ENCODE measurements around the gene GALNT2.

GALNT2 gene

DNA sequence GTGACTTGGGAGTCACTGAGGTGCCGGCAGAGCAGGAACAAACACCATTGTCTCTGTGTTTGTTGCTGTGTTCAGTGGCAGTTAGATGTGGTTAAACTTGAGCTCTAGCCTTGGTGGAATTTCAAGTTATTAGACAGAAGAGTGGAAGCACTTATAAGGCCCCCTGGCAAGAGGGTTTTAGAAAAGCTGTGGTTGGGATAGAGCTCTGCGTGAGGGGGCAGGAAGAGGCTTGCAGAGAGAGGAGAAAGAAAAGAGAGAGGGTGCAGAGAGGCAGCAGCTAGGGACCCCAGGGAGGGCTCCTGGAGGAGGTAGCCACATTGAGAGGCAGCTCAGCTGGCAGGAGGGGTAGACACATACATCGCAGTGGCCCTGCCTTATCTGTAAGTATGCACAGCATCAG lies 128.2 kb downstream of the GALNT2 start:
- no peak for DNase-seq

DNA sequence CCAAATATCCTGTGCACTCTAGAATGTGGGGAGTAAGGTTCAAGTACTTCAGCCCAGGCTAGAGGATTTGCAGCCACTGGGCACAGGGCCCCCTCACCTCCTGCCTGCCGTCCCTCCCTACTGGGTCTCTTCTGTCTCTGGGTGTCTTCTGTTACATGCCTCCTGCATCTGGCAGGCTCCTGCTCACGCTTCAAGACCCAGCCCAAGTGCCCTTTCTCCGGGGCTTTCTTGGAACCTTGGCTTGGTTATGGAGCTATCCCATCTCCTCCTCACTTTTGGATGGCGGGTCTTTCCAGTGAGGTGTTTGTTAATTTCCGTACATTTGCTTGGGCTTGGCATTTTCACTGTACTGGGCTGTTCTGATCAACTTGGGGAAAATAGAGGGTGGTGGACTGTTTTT lies 129.0 kb downstream of the GALNT2 start:
- no peak for DNase-seq

DNA sequence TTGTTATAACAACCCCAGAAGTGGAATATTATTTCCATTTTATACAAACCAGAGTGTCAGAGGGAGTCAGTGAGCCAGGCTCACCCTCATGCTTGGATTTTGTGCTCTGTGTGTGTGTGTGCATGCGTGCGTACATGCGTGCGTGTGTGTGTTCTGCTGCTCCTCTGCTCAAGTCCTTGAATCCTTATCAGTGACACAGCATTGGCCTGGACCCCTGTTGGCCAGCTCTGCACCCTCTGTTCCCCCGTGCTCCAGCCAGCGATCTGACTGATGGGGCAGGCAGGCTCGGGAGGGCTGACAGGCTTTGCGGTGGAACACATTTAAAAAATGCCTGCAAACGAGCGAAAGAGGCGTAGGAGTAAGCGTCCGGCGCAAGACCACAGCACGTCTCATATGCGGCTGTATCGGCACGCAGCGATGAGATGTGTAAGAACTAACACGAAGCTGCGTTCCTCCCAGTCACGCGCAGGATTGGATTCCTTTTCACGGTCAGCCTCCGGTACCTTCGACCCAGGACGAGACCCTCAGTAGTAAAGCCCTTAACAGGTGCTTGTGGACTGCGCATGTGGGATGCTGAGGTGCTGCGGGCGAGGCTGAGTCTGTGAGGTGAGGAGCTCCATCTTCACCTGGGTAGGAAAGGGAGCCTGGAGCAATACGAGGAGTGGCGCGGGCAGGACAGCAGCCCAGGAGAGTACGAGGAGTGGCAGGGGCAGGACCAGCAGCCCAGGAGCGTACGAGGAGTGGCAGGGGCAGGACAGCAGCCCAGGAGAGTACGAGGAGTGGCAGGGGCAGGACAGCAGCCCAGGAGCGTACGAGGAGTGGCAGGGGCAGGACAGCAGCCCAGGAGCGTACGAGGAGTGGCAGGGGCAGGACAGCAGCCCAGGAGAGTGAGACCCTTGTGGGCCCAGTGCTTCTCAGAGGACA lies 130.9 kb downstream of the GALNT2 start:
- no peak for DNase-seq

DNA sequence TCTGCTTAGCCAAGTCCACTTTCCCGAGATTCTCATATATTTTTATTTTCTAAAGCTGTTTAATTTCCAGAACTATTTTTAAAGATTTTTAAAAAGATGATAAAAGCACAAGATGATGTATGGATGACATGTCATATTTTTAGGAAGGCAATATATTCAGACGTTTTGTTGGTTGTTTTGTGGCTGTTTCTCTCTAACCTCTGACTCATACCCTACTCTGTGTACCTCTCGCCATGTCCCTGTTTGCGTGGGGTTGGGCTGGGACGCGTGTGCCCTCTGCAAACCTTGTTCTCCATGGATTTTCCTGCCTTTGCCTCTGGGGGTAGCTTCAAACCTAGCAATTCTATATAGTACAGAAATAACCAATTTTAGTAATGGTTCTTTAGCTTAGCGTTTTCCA lies 132.0 kb downstream of the GALNT2 start:
- DNase-seq = no peak

DNA sequence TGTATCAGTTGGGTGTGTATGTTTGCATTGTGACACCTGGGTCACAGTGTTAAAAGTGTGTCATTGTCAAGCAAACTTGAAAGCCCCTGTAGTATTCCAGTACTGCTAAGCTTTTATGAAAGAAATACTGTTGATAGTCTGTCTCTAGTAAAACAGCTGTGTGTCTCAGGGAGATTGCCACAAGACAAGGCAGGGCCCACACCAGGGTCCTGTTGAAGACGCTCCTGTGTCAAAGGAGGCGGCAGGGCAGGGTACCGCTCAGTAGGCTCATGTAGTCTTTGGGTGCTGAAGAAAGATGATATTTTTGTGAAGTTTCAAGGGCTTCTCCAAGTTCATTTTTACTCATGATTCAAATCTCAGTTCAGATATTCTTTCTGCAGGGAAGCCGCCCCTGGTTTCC lies 132.5 kb downstream of the GALNT2 start:
- DNase-seq = no peak

DNA sequence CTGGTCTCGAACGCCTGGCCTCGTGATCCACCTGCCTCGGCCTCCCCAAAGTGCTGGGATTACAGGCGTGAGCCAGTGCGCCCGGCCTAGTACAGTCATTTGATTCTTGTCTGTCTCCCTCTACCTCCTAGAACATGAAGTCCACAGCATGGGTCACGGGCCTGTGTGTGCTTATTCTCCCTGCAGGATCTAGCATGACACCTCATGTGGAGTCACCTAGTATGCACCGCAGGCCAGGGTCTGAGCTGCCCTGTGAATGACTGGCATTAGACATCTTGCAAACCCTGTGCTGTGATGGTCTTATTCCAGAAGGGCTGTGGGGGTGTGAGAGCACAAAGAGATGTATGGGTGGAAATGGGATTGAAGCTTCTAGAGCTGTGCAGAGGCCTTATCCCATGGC lies 133.2 kb downstream of the GALNT2 start:
- DNase-seq = no peak

DNA sequence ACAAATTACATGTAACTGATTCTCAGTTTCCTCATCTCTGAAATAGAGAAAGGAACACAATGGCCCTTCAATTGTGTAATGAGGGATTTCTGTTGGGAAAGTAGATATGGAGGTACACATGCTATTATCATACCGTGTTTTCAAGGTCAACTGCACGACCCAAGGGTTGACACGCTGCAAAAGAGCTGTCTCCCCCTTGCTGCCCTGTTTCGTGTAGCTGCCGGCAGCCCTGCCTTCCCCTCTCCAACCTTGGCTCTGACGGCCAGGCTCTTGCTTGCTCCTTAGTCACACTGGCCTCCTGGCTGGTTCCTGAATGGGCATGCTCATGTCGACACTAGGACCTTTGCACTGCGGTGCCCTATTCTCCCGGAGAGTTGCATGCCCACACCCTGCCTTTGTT lies 134.4 kb downstream of the GALNT2 start:
- no peak for DNase-seq

DNA sequence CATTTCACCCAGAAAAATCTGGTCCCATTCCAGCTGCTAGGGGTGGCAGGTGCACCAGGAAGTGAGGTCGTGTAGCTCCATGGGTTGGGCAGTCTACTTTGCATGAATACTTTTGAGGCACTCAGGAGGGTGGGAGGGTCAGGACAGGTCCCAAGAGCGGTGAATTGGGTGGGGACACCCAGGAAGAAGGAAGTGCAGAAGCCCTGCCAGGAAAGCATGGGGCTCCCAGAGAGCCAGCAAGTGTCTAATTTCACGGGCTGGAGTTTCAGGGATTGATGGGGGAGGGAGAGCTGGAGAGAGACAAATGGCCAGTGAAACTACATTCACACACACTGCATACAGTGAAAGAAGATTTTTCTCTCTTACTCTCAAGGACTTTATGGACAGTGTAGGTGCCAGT lies 137.8 kb downstream of the GALNT2 start:
- DNase-seq = no peak

DNA sequence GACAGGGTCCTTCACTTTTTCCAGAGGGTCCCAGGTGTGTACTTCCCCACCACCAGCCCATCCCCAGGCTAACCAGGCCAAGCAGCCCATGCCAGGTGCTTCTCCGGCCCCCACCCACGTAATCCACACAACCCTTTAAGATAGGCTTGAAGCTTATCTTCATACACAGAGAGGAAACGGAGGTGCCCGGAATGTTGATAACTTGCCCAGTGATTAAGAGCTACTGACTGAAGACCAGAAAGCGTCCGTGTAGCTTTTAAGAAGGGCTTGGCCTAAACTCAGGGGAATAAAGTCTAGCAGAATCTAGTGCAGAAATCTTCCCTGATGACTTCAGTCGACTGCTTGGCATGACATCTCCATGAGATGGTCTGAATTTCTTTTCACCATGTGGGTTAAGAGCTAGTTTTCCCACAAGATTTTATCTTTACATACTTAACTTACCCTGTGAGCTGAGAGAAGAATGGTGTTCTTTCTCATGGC lies 138.7 kb downstream of the GALNT2 start:
- DNase-seq = no peak

DNA sequence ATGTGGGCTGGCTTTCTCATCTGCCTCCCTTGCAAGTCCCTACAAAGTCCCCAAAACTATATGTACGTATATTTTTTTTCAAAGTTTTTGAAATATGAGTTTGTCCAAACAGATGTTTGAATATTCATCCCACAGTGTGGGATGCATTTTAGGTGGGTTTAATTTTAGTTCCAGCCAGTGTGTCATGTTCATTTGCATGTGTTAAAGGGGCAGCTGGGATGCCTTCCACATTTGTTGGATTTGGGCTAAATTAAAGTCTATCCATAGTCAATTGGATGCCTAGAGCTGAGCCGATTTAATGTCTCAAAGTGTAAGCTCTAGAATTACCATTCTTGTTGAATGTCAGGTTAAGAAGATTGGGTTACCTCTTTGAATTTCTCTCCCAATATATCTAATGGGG lies 139.2 kb downstream of the GALNT2 start:
- DNase-seq = no peak

DNA sequence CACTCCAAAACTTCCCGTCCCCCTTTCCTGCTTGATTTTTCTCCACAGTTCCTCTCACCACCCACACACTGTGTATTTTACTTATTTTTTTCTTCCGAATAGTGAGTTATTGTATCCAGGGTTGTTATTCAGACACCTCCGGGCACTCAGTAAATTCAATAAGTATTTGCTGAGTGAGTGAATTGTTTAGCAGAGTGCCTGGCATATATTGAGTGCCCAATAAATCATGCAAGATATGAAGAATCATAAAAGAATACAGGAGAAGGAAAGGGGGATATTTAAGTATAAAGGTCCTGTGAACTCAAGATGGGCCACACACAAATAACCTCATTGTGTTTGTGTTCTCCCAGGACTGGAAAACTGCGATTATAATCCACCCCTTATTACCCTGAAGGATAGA lies 139.9 kb downstream of the GALNT2 start:
- DNase-seq = no peak

DNA sequence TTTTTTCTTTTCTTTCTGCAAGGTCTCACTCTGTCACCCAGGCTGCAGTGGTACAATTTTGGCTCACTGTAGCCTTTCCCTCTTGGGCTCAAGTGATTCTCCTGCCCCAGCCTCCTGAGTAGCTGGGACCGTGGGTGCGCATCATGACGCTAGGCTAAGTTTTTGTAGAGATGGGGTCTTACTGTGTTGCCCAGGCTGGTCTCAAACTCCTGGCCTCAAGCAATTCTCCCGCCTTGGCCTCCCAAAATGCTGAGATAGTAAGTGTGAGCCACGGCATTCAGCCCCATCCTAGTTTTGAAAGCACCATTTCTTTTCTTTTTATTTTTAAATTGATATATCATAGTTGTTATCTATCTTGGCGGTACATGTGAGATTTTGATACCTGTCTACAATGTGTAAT lies 140.6 kb downstream of the GALNT2 start:
- no peak for DNase-seq

DNA sequence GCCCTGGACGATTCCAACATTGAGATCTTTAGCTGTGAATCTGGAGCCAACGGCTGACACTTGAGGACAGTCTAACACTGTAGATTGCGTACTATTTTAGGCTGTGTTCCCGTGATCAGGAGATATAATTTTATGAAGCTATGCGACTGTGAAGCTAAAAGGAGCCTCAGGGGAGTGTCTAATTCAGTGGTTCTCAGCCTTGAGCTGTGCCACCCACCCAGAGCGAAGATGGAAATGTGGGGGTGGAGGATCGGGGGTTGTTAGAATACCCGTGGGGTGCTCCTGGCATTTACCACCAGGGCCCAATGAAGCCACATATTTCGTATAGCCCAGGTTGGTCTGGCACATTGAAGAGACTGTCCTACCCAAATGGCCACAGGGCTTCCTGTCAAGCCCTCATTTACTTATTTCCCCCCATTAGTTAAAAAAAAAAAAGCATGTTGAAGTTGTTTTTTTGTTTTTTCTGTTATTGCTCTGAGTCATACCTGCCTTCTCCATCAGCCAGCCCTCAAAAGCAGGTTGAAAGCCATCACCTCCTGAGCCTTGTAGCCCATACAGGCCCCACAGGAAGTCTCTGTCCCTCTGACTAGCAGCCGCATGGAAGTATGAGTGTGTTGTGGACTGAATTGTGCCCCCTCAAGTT lies 141.7 kb downstream of the GALNT2 start:
- DNase-seq = no peak

DNA sequence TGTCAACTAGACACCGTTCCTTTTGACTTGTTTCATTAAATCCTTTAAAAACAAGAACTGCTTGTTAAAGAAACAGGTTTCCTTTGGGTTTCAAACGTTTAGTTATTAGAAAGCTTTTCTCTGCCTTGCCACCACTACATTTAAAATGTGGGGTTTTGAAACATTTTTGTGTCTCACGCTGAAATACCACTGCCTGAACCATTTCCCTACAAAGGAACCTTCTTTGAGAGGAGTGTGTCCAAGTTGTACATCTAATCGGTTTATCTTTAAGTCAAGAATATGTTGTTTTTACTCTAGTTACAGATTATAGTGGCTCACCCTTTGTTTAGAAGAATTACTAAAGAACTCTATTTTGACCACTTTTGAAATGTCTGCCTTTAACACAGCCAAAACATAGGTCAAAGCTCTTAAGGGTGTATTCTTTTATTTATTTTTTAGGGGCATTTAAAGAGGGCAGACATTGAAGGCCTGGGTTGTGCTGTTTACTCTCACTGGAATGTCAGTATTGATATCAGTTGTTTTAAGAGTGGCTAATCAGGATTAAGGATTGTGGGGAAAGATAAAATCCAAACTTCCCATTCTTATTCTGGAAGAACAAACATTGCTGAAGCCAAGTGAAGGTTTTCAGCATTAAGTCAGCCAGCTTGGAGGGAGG lies 143.4 kb downstream of the GALNT2 start:
- no peak for DNase-seq

DNA sequence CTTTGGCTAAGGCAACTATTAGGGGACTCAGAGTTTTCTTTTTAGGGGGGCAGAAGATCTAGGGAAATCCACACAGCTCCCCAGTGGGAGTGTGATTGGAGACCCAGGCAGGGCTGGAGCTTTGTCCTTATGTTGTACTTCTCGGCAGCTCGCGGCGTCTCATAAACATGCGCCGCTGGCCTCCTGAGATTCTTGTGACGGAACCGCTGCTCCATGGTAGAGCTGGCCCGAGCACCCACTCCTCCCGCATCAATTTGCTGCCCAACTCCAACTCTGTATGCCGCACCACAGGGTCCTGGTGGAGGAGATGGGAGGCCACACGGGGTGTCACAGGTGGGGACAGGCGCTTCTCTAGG lies 143.9 kb downstream of the GALNT2 start:
- no peak for DNase-seq

DNA sequence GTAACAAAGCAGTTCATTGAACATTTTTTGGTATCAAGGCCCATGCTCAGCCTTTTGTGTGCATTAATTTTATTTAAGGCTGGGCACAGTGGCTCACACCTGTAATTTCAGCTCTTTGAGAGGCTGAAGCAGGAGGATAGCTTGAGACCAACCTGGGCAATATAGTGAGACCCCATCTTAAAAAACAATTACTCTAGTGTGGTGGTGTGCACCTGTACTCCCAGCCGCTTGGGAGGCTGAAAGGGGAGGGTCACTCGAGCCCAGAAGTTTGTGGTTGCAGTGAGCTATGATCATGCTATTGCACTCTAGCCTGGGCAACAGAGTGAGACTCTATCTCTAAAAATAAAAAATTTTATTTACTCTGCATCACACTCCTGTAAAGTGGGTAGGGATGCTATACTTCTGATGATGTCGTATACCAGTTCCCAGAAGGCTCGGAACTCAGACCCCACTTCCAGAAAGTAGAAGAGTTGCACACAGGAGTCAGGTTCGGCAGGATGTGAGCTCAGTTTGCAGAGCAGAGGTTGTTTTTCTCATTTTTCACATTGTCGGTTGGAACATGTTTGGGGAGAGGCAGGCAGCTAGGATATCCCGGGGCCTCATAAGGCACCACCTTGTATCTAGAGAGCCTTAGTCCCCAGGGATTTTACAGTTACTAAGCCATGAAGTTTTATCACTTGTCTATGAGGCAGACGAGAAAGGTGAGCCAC lies 144.6 kb downstream of the GALNT2 start:
- no peak for DNase-seq

DNA sequence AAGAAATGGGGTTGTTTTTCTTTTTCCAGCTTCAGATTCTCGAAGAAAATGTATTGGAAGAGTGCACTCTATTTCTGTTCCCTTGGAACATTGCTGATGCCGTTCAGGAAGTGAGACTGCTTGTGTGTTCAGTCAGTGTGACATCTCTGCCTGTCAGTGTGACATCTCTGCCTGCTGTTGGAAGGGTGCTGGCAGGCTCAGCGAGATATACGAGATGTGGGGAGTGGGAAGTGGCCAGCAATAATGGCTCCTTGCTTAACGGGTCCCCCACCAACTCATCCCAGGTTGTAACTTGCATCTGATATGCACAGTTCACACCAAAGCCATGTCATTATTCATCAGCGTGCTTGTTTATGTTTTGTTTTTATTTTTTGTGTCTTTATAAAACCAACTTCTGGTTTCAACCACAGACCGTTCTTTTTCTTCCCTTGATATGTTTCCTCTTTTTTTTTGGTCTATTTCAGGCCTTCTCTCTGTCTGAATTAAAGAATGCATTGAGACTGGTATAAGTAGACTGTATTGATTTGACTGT lies 145.4 kb downstream of the GALNT2 start:
- no peak for DNase-seq

DNA sequence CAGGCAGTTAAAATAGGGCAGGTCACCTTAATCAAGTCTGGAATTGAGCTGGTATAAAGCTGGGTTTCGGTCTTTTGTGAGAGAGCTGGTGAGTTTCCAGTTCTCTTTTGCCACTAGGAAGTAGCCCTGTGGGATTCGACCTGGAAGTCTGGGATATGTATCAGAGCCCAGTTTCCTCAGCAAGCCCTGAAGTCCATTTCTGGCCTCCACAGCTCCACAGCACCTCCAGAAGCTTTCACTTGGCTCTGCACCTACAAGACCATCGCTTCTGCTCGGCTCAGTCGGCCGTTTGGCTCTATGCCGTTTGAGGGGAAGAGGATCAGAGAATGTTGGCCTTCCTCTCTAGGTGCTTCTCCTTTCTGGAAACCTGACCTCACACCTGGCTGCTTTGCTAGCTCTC lies 148.0 kb downstream of the GALNT2 start:
- DNase-seq = no peak

DNA sequence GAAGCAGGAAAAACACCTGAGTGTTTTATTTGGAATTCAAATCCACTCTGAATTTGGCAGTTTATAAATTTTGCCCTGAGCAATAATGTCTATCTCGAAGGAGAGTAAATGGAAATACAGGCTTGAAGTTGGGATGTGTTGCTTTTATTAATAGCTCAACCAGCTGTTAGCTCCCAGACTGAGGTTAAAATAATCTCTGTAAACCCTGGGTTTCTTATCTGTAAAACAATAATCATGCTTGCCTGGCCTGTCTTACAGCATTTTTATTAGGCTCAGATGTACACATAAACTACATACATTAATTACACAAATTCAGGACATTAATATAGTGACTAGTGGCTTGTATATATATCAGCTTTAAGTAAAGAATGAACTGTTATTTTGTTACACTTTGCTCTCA lies 148.5 kb downstream of the GALNT2 start:
- DNase-seq = no peak

DNA sequence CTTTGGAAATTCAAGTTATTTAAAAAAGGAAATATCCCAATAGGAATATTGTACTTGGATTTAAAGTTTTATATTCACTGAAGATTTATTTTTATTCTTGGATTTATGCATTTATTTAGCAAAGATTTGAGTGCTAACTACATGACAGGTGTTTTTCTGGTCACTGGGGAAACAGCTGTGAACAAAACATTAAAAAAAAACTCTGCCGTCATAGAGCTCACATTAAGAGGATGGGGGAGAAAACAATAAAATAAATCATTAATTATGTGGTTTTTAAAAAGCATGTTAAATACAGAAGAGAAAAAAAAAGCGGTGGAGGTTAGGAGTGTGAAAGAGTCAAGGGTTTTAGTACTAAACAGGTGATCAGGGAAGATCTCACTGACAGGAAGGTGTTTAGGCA lies 149.9 kb downstream of the GALNT2 start:
- DNase-seq = no peak

DNA sequence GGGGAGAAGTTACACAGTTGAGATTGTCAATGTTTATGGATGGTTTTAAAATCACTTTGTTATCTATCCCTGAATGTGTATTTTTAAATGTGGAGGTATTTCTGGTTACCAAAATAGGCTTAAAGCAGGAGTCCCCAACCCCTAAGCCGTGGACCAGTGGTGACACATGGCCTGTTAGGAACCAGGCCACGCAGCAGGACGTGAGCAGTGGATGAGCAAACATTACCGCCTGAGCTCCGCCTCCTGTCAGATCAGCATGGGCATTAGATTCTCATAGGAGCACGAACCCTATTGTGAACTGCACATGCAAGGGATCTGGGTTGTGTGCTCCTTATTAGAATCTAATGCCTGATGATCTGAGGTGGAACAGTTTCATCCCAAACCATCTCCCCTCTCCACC lies 151.6 kb downstream of the GALNT2 start:
- DNase-seq = no peak

DNA sequence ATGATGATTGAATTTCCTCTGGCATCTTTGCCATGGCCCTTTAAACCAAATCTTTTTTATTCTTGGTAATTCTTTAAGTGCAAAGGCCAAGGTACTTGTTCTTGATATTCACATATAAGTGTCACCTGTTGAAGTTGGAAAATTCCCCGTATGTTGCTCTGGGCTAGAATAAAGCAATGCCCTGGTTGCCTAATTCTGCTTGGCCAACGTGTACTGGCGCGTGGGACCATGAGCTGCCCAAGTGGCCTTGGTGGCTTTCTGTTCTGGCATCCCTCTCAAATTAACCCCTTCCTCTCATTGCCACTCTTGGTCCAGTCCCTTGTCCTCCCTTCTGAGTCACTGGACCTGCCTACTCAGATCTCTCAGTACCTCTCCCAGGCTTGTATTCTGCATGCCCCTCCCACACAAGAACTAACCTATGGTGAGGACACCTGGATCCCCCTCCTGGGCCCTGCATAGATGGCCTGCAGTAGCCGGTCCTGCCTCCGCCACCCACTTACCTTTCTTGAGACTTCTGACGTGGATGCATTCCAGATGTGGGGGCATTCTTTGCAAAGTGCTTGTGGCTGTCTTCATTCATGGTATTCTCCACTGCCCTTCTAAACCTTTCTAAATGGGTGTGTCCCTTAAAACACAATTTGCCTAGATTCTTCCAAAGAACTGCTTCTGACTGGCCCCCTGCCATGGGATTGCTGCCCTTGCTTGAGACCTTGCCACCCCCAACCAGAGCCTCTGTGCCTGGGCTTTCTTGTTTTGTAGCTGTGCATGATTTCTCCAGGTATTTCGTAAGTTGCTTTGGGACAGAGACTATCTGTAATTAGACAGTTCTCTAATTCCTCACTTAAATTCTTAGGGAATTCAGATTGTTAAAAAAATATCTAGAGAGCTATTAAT lies 152.4 kb downstream of the GALNT2 start:
- no peak for DNase-seq

Data from CD4-positive, alpha-beta T cell treated with Interleukin-15 for 1 hour (primary cell).